ENCODE data around the gene UGT1A7.
"Not testable (repeated sequence)": the region's sequence is repeated elsewhere in the genome, so short reads cannot be mapped to it uniquely, and the experiment has no call there.

The UGT1A7 gene

DNA sequence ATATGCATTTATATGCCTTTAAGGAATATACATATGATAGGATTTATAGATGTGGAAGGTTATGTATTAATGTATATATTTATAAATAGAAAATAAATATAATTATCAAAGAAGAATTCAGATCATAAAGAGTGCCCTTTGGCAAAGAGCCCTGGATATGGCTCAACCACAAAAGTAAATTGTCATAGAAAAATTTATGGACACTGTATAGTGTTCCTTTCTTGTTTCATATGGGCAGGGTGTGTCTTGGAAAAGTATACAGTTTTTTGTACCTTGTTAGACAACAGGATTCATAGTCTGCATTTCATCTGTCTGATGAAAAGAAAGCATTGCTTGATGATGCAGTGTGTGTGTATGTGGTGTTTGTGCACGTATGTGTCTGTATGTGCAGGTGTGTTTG is 2.9 kb downstream of the UGT1A7 start:
- DNase-seq: no peak

DNA sequence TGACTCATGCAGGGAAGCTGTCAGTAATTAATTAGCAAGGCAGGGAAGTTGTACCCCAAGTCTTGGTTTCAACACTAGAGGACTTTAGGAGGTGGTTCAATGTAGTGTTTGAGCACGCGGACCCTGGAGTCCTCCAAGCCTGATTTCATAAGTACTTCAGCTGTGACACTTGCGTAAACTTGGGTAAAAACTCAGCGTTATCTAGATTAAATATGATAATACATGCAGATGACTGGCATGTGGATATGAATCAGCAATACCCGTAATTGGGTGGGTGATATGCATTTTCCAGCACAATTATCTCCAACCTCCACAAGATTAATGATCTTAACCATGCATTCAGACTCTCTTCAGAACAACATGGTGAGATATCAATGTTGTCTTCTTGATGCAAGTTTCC is 5.2 kb downstream of the UGT1A7 start:
- no peak for DNase-seq

DNA sequence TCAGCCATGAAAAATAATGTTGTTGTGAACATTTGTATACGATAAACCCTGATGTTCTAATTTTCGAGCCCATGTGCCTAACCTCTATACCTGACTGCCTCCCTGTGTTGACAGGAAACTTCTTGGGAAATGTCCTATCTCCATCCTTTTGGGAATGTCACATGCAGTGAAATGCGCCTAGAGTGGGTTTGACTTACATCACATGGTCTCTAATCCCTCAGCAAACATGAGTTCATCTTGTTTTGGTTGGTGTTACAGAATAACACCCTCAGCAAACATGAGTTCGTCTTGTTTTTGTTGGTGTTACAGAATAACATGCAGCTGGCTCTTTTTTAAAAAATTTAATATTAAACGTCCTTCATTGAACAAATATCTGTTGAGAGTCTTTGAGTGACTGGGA is 6.6 kb downstream of the UGT1A7 start:
- no peak for DNase-seq

DNA sequence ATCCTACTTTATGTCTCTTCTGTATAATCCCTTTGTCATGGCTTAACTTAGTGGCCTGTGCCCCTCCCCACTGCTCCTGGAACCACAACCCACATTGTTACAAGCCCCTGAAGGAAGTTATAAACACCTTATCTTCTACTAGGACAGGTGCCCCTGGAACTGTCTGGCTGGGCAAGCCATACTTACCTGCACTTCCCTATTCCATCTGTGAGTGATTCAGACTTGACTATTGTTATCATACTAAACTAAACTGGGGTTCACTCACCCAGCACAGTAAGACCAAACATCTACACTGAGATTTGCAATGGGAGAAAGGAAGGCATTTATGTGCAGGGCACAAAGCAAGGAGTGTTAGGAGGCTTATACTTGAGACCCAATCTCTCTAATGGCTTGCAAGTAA is 7.3 kb downstream of the UGT1A7 start:
- no peak for DNase-seq

DNA sequence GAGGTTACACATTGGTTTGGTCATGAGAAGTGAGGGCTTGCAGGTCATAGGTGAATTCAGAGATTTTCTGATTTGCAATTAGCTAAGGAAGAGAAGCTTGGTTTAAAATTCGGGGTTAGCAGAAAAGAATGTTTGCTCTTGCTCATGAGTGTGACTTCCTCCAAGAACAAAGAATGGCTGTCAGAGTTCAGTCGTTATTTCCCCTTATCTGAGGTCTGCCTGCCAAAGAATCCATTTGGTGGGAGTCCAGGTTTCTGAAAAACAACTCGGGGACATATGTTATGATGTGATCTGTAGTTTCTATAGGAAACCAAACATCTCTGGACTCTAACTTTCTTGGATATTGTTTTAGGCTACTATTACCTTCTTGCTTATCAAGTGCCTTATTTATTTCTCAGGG is 7.8 kb downstream of the UGT1A7 start:
- DNase-seq: no peak

DNA sequence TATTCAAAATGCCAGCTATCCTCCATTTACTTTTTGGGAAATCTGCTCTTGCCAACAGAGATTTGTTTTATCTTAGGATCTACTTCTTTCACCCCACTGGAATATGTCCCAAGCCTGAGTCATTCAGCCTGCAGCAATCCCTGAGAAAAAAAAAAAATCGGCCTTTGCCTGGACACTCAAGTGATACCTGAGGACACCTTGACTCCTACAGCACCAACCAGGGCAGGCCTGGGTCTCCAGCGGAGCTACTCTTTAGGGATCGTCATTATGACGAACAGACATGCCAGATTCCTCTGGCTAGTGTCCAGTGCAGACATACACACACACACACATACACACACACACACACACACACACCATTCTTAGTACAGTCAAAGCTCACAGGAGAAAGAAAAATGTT is 8.7 kb downstream of the UGT1A7 start:
- DNase-seq: no peak

DNA sequence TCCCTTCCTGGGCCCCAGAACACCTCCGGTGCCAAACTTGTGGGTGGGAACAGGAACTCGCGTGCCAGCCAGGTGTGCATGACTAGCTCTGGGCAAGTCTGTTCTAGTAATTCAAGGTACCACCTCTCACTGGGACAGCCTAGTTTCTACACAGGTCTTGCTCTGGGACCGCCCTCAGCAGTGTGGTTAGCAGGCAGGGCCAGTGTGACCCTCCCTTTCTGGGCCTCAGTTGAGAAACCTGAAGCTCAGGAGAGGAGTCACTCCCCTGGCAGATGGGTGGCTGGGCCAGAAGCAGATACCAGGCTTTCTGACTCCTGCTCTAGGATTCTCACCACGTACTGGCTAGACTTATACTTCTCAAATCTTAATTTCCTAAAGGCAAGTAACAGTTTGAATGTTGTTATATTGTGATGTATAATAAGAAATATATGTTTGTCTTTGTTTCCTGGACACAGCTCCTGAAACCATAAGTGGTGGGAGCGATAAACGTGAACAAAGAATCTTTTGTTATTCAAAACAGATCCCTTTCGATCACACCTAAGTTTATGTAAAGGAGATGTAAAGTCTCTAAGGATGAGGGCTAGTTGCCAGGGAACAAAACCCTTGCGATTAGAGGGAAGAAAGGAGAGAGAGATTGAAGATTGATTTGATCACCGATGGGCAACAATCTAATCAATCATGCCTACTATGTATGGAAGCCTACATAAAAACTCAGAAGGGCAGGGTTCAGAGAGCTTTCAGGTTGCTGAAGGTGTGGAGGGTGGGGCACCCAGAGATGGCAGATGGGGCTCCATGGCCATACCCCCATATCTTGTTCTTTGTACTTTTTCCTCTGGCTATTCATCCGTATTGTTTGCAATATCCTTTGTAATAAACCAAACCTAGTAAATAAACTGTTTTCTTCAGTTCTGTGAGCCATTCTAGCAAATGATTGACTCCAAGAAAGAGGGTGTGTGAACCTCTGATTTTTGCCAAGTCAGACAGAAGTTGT is 10.0 kb downstream of the UGT1A7 start:
- no peak for DNase-seq

DNA sequence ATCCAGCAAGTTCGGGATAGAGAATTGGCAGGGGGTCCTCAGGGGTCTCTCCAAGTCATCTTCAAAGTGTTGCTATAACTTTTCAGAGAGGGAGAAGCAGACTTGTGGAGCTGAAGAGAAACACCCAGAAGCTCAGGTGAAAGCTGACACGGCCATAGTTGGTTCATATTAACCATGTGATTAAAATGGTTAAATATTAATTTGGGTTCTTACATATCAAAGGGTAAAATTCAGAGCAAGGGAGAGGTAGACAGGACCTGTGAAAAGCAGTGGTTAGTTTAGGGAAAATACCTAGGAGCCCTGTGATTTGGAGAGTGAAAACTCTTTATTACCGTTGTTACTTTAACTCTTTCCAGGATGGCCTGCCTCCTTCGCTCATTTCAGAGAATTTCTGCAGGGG is 10.9 kb downstream of the UGT1A7 start, which contains the start of gene UGT1A6:
TSS of gene UGT1A6 (plus strand) at position 243 of the 400 bp plus-strand sequence. CDS start at position 358, 115 bp downstream.
- no peak for DNase-seq

DNA sequence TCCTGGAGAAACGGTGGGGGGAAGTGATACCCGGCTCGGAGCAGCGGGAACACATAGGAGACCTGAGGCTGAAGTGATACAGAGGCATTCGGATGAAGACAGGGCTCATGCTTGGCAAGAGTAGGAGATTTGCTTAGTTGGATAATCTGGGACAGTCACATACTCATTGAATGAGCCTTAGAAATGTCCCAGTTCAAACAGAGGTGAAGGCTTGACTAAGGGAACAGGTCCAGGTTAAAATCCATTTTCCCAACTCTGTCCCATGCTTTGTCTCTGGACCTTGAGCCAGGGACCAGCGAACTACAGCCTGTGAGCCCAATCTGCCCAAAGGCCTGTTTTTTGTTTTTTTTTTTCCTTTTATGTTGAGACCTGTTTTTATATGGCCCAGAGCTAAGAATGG is 12.3 kb downstream of the UGT1A7 start:
- DNase-seq: no peak

DNA sequence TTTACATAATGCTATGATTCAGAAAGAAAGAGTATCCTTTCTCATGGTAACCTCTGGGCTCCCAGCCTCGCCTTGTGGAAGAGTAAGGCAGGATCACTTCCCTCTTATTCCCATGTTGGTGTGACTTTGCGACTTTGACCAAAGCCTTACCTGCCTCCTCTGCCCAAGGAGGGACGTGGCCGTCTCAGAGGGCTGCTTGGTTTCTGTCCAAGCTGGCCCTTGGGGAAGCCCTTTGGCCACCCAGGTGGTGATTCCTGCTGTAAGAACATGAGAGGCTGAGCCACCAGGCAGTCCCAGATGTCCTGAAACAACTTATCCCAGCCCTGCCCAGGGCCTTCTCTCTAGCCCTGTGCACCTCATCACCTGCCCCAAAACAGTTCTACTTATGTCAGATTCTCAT is 17.0 kb downstream of the UGT1A7 start:
- no peak for DNase-seq

DNA sequence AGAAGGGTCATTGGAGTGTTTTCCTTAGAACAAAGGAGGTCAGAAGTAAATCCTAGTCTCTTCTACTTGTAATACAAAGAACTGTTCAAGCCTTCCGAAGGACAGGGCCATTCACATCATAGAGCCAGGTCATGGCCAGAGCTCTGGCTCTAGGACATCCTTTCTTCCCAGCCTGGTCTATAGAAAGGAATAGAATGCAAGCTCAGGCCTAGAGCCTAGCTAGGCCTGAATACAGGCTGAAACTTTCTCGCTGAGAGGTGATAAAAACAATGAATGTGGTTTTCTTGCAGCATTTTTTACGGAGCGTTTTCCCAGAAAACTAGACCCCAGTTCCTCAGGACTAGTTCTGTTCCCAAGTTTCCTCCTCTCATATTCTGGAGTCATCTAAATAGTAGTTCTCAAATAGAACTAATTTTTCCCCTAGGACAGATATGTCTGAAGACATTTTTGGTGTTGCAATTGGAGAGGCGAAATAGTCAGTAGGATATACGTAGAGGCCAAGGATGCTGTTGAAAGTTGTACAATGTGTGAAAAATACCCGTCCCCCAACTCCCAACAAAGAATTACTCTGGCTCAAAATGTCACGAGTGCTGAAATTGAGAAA is 17.8 kb downstream of the UGT1A7 start:
- DNase-seq: no peak

DNA sequence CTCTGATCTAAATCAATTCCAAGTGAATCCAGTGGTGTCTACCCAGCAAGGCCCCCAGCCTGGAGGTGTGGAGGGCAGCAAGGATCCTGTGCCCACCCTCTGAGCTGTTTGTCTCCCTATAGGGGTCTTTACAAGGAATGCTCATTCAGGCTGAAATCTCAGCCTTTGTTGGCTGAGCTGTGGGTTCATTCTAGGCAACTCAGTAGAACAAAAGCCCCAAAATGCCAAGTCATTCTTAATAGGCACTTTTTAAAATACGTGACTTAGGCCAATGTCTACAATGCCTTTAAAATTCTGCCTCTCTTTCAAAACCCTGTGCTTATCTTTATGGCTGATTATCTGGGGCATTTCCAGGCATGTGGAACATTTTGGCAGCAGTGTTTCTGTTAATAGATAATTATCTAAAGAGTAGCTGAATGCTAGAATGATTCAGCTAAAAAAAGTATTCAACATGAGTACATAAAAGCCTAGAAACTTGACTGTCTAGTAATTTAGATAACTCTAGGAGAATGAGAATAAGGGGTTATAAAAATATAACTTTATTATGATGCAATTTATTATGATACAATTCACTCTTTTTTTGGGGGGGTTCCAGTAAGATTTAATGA is 18.4 kb downstream of the UGT1A7 start:
- DNase-seq: no peak

DNA sequence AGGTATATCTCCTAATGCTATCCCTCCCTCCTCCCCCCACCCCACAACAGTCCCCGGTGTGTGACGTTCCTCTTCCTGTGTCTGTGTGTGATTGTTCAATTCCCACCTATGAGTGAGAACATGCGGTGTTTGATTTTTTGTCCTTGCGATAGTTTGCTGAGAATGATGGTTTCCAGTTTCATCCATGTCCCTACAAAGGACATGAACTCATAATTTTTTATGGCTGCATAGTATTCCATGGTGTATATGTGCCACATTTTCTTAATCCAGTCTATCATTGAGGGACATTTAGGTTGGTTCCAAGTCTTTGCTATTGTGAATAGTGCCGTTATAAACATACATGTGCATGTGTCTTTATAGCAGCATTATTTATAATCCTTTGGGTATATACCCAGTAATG is 19.1 kb downstream of the UGT1A7 start:
- not testable (repeated sequence) for DNase-seq

DNA sequence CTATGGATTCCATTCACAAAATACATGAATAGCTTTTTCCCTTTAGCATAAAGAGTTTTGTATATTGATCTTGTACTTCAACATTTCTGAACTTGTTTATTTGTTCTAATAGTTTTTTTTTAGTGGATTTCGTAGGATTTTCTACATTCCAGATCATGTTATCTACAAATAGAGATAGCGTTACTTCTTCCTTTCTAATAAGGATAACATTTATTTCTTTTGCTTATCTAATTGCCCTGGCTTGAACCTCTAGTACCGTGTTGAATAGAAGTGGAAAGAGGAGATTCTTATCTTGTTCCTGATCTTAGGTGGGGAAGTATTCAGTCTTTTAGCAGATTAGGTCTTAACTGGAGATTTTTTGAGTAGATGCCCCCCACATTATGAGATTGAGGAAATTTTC is 20.5 kb downstream of the UGT1A7 start:
- DNase-seq: no peak

DNA sequence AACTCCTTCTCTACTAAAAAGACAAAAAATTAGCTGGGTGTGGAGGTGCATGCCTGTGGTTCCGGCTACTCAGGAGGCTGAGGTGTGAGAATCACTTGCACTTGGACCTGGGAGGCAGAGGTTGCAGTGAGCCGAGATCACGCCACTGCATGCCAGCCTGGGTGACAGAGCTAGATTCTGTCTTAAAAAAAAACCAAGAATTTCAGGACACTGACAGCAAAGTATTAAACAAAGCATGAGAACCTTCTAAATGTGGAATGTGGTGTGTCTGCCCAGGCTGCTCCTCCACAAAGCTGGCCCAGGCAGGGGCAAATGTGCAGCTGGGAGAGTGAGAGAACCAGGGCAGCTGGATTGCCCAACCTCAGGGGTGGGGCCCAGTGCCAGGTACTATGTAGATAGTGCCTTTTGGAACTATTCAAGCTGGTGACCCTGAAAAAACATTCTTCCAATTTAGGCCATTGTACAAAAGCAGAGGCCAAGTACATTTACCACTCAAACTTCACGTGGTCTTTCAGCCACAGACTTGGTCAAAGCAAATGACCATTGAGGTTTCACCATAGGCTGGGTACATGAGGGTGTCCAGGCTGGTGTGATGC is 24.3 kb downstream of the UGT1A7 start:
- DNase-seq: no peak

DNA sequence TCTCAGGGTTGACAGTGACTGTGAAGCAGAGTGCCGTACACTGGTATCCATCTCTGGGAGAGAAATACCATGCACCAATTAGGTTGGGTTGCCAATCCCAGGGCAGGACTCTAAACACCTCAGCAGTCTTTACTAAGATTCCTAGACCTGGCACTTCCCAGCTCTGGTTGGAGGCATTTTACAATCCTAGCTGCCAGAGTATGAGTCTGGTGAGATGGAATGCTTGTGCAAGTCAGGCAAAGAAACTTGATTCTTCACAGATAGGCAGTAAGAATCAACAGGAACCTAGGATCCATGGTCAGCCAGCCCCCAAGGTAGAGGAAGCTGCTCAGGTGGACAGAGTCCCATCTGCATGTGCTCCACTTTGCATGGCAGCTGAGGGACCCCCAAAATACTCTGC is 25.0 kb downstream of the UGT1A7 start:
- no peak for DNase-seq

DNA sequence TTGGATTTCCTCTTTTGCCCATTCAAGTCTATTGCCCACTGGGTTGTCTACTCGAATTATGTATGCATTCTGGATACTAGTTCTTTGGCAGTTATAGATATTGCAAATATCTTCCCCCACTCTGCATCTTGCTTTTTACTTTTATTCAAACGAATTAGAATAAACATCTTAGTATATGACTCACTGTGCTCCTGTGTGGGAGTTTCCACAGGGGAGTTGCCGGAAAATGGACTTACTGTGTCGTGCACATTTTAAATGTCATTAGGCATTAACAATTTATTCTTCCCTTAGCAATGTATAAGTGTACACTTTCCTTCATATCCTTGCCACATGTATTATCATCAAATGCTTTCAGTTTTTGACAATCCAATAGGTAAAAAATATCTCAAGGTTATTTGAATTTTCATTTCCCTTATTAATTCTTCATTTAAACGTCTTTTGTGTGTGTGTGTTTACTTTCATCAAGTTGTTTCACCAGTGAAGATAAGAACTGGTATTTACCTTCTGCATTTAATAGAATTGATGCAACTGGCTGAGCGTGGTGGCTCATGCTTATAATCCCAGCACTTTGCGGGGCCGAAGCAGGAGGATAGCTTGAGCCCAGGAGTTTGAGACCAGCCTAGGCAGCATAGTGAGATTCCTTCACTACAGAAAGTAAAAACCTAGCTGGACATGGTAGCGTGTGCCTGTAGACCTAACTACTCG is 26.4 kb downstream of the UGT1A7 start:
- DNase-seq: no peak

DNA sequence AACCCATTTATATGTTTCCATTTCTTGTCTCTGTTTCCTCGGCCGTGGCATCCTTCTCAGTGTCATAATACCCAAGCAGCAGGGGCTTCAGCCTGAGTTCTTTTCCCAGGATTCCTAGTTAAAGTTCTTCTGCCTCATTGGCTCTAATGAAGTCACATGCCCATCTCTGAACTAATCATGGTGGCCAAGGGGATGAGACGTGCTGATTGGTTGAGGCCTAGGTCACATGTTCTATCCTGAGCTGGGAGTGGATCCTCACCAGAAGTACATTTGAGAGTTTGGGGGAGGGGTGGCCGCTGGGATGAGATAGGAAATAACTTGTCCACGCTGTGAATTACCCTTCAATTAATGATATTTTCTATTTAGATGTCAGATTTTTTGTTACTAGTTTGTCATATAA is 27.2 kb downstream of the UGT1A7 start:
- DNase-seq: no peak

DNA sequence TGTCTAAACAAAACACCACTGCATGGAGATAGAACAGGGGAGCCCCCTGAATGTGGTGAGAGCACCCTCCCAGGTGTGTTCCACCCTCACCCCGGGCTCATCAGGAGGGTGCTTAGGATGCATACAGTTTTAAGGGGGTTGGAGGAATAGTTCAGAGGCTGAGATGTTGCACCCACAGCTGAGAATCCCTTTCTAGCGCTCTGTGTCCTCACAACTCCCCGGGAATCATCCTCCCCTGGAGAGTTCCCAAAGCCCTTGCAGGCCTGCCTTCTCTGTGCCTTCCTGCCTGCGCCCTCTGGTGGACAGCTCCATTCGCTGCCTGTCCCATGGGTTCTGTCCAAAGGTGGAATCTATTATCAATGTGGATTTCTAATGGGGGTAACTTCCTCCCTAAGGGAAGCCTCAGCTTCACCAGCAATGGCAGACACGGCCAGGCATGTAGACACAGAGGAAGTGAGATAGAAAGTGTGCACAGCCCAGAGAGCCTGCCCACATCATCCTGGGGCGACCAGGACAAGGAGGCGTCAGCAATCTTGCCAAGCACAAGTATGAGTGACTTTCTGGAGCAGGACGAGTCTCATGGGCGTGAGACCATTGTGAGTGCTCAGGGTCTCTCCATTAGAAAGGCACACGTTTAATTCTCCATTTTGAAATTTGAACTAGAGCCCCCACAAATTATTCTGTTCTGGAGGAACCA is 29.8 kb downstream of the UGT1A7 start:
- DNase-seq: peak; percentile 57

DNA sequence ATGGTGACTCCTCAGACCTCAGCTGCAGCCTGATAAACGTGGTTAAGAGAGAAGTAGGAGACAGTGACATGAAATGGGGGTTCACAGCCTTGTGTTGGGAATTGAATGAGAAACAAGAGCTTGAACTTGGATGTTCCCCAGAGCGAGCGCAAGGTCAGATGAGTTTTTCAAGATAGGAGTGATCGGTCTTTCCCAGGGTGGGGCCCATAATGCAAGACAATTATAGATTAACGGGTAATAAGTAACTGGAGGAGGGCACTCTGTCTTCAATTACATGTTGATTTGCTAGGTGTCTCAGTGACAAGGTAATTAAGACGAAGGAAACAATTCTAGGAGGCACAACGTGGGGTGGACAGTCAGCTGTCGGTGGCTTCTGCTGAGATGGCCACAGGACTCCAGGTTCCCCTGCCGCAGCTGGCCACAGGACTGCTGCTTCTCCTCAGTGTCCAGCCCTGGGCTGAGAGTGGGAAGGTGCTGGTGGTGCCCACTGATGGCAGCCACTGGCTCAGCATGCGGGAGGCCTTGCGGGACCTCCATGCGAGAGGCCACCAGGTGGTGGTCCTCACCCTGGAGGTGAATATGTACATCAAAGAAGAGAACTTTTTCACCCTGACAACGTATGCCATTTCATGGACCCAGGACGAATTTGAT is 31.0 kb downstream of the UGT1A7 start, which contains the start of gene UGT1A5:
TSS of gene UGT1A5 (plus strand) at position 297 of the 651 bp plus-strand sequence. CDS start at position 382, 85 bp downstream.
- no peak for DNase-seq

DNA sequence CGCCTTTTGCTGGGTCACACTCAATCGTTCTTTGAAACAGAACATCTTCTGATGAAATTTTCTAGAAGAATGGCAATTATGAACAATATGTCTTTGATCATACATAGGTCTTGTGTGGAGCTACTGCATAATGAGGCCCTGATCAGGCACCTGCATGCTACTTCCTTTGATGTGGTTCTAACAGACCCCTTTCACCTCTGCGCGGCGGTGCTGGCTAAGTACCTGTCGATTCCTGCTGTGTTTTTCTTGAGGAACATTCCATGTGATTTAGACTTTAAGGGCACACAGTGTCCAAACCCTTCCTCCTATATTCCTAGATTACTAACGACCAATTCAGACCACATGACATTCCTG is 31.5 kb downstream of the UGT1A7 start:
- no peak for DNase-seq

DNA sequence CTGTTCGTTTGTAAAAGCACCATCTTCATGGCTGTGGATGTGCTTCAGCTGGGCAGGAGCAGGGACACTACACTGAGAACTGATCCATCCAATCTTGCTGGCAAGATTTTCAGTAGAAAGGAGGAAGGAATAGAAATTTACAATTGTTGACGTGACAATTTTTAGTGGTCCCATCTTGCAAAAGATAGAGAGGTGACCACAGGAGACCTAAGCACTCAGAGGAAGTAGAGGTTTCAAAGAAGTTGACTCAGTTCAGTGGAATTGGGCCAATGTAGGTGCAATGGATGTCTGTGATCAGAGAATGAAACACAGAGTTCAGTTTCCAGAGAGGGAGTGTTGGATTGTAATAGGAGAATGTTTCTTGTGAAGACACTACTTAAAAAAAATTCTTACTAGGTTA is 32.4 kb downstream of the UGT1A7 start:
- no peak for DNase-seq
